GM20000 (cell line): ENCODE results near the gene LCE1A.

Source experiments
- DNase-seq: peaks from one replicate; pipeline ENCODE4 v3.0.0; 2012; ENCODE audit warnings: low spot score
- TF ChIP-seq, protein P1 (sequence below): IDR thresholded peaks from 2 replicates; pipeline ENCODE4 v1.5.1; 2012; ENCODE audit warnings: mild to moderate bottlenecking, control low read depth; ENCODE audit errors: extremely low read depth, missing control alignments

Gene LCE1A

DNA sequence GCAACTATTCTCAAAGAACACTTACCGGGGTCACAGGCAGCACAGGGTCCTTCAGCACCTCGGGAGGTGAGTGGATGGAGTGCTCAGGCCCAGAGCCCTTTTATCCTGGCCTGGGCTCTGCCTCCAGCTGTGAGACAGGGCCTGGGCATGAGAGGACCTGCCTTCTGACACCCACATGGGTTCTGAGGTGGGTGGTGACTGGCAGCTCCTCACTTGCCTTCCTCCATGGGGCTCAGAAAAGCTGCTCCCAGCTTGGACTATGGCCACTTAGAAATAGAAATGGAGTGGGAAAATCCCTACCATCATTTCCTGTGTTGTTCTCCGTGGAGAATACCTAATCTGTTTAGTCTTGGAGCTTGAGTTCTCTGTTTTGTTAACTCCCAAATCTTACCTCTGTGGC, 20.7 kb upstream of the LCE1A start, which contains the start of gene LCE1C:
Gene LCE1C (minus strand): TSS at position 76 of the 400 bp plus-strand sequence. CDS start 1,173 bp downstream, outside the sequence.
- no peak for DNase-seq
- TF ChIP-seq, protein P1, sequence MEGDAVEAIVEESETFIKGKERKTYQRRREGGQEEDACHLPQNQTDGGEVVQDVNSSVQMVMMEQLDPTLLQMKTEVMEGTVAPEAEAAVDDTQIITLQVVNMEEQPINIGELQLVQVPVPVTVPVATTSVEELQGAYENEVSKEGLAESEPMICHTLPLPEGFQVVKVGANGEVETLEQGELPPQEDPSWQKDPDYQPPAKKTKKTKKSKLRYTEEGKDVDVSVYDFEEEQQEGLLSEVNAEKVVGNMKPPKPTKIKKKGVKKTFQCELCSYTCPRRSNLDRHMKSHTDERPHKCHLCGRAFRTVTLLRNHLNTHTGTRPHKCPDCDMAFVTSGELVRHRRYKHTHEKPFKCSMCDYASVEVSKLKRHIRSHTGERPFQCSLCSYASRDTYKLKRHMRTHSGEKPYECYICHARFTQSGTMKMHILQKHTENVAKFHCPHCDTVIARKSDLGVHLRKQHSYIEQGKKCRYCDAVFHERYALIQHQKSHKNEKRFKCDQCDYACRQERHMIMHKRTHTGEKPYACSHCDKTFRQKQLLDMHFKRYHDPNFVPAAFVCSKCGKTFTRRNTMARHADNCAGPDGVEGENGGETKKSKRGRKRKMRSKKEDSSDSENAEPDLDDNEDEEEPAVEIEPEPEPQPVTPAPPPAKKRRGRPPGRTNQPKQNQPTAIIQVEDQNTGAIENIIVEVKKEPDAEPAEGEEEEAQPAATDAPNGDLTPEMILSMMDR = no peak

GRCh38 chr1:152811050-152811449, 16.2 kb upstream of the LCE1A start:
- no peak for DNase-seq
- TF ChIP-seq, protein P1 = no peak

DNA sequence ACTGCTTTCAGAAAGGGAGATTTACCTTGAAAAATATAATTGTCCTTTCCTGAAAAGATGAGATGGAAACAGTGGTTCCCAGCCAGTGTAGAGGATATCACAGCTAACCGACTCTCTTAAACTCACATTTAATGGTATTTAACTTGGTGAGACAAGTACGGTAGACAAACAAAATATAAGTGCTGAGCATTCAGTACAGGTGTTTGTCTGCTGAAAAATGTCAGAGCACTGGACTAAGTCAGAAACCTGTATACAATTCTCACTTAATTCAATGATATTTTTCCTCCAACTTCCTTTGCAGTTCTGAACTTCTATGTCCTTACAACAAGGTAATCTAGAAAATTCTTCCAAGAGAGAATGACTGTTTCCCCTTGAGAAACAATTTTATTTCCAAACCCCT, 15.6 kb upstream of the LCE1A start, which contains the start of gene LCE1B:
Gene LCE1B (plus strand): TSS at position 301 of the 400 bp plus-strand sequence. CDS start 476 bp downstream, outside the sequence.
- no peak for DNase-seq
- TF ChIP-seq, protein P1 = no peak

DNA sequence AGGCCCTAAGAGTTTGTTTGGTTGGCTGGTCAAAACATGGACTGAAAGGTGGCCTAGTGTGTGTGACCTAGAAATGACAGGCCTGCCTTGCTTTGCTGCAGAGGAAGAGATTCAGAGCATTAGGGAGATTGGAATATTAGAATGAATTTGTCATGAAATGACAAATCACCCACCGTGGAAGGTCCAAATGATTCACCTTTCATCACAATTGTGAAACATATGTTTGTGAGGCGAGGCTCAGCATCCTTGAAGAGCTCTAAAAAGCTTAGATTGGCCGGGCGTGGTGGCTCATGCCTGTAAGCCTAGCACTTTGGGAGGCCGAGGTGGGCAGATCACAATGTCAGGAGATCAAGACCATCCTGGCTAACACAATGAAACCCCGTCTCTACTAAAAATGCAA, 10.0 kb upstream of the LCE1A start:
- no peak for DNase-seq
- TF ChIP-seq, protein P1 = no peak

DNA sequence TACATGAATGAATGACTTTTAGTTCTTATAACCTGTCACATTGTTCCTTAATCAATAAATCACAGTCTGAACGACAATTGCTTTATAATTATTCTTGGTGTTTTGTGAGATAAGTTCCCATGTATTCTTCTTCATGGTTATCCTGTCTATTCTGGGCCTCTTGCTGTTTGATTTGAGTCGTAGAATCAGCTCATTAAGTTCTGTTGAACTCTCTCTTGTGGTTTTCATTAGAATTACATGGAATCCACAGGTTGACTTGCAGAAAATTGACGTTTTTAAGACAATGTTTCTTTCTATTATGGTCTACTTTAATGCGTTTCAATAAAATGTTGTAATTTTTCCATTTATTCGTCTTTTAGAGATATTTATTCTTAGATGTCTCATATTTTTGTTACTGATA, 4.0 kb upstream of the LCE1A start:
- TF ChIP-seq, protein P1 = no peak

DNA sequence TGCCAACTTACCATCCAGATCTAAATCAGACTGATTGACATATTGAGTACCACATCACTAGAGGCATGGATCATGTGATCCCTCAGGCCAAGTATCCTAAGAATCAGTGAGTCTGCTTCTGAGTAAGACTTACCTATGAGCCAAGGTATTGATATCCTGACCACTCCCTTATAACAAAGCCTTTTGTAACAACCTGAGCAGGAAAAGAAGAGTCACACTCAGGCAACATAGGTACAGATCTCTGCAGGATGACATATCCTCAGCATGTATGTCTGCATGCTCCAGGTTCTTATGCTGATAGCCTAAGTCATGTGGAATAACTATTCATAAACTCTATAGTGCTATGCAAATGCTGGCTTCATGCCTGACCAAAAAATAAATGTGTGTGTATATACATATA, 2.3 kb upstream of the LCE1A start:
- TF ChIP-seq, protein P1 = no peak
- DNase-seq = no peak

More for the DNA sequence above, 4.0 kb upstream of the LCE1A start:
- no peak for DNase-seq

- TF ChIP-seq, protein P1 = no peak
- DNase-seq = no peak
Measured at GRCh38 chr1:152836870-152837269, 9.6 kb downstream of the LCE1A start.
